IgD-negative memory B cell (primary cell): ENCODE measurements around the gene MSH5. TPM values are rescaled to one million over a fixed set of nuclear protein-coding genes. Genes with fewer than 3 reads are reported as not detected.

Source experiments
- H3K27ac Mint-ChIP-seq, 3 donors: one replicate each; pipeline ENCODE4 v1.8.0; 2020 to 2022; ENCODE audit warnings: mild to moderate bottlenecking in 3 of 3, mixed read lengths in 3 of 3, moderate library complexity in 1 of 3
- H3K27me3 Mint-ChIP-seq: one replicate; pipeline ENCODE4 v1.8.0; 2021; ENCODE audit warnings: mixed read lengths
- H3K36me3 Mint-ChIP-seq: one replicate; pipeline ENCODE4 v1.8.0; 2020; ENCODE audit warnings: mild to moderate bottlenecking, mixed read lengths
- H3K4me1 Mint-ChIP-seq, 3 donors: one replicate each; pipeline ENCODE4 v1.8.0; 2020 to 2022; ENCODE audit warnings: mixed read lengths in 3 of 3, mild to moderate bottlenecking in 1 of 3
- H3K4me3 Mint-ChIP-seq, 4 donors: one replicate each; pipeline ENCODE4 v1.8.0; 2020 to 2022; ENCODE audit warnings: mild to moderate bottlenecking in 4 of 4, mixed read lengths in 4 of 4, moderate library complexity in 3 of 4
- H3K9me3 Mint-ChIP-seq, 3 donors: one replicate each; pipeline ENCODE4 v1.8.0; 2020 to 2021; ENCODE audit warnings: mixed read lengths in 3 of 3, mild to moderate bottlenecking in 1 of 3
- polyA plus RNA-seq: library from polyadenylated mRNA; unstranded; fragments of 300-500 nt; fragmentation: Illumina TruSeq; gene quantifications from one replicate; pipeline ENCODE4 v1.2.3, GENCODE V29; 2021

Gene MSH5
- polyA plus RNA-seq, 1 donor from 2014 or later, result 4.2 TPM

DNA sequence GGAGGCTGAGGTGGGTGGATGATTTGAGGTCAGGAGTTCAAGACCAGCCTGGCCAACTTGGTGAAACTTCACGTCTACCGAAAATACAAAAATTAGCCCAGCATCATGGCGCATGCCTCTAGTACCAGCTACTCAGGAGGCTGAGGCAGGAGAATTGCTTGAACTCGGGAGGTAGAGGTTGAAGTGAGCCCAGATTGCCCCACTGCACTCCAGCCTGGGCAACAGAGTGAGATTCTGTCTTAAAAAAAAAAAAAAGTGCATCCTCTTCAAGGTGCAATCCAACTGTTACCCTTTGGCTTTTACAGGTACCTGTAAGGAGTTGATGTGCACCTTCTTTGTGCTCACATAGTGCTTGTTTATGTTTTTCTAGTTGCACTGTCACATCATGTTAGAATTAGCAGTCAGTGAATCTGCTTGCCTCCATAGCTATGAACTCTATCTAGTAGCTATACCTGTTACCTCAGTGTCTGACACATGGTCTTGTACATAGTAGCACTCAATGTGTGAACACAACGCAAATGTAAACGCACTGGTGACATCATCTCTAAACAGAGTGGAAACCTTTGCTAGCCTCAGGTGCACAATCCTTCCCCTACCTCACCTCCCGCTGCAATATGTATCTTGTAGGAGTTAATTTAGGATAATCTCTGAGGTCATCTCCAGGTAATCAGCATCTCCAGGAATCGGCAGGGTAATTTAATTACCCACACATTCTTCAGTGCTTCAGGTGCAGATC is 9.7 kb downstream of the MSH5 start:
- Mint-ChIP-seq H3K27me3 (no peaks in the 10 kb centered on the region), H3K27ac (no peak overlapping the region), H3K36me3 (peaks cover 2% of the 10 kb centered on the region), H3K9me3 (no peaks in the 10 kb centered on the region), H3K4me3 (no peak overlapping the region), H3K4me1 (no peaks in the 10 kb centered on the region)

GRCh38 chr6:31750411-31751022 is 10.7 kb downstream of the MSH5 start:
- no peaks in the 10 kb centered on the region for H3K4me1 Mint-ChIP-seq
- H3K27me3 Mint-ChIP-seq, result no peaks in the 10 kb centered on the region
- H3K36me3 Mint-ChIP-seq, result peaks cover 2% of the 10 kb centered on the region
- H3K27ac Mint-ChIP-seq, result no peak overlapping the region
- H3K9me3 Mint-ChIP-seq, result no peaks in the 10 kb centered on the region
- no peak overlapping the region for H3K4me3 Mint-ChIP-seq

DNA sequence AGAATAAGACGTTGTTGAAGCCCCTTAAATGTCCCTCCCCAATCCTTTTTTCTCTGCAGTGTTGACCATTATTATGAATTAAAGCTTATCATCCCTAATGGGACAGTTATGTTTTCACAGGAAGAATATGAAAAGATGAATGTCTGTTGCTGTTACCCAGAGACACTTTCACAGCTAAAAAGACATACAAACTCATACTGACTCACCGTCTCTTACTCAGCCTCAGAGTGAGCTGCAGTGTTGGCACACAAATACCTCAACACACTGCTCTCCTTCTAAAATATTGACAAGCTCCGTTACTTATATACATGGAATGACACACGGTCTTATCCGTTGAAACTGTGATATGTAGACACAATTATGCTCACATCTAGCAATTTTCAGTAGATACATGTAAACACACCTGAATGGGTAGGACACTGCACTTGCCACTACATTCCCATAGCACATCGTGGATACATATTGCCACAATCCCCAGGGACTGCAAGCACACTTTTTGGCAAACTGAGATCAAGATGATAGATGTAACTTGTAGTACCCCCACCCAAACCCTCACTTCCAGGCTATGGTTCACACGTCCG is 13.0 kb downstream of the MSH5 start:
- Mint-ChIP-seq H3K27me3 (no peaks in the 10 kb centered on the region), H3K4me1 (peaks cover 0 to under 1% (median 0%) of the 10 kb centered on the region in 3 donors), H3K36me3 (peaks cover 4% of the 10 kb centered on the region), H3K4me3 (no peak overlapping the region), H3K27ac (no peak overlapping the region), H3K9me3 (no peaks in the 10 kb centered on the region)

- no peak overlapping the region for H3K27ac Mint-ChIP-seq
- no peaks in the 10 kb centered on the region for H3K27me3 Mint-ChIP-seq
- no peak overlapping the region for H3K4me3 Mint-ChIP-seq
- H3K36me3 Mint-ChIP-seq, result peaks cover 15% of the 10 kb centered on the region
- peaks cover 0 to 1% (median 0%) of the 10 kb centered on the region in 3 donors for H3K4me1 Mint-ChIP-seq
- no peaks in the 10 kb centered on the region for H3K9me3 Mint-ChIP-seq
These were observed 18.5 kb downstream of the MSH5 start for GRCh38 chr6:31758281-31758680.

DNA sequence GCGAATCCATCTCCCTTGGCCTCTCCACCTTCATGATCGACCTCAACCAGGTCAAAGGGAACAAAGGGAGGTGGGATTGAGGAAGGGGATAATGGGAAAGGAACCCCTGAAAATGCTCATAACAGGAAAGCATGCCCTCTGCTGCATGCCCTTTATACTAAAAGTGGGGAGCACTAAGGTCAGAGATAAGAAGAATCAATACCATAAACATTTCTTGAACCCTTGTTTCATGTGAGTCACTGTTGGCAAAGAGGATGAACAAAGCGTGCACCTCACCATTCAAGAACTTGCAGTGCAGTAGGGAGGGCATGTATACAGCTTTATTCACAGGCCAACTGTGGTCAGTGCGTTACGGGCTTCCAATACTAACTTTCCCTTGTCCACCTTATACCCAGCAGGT is 21.0 kb downstream of the MSH5 start:
- Mint-ChIP-seq H3K27ac (no peak overlapping the region), H3K9me3 (no peaks in the 10 kb centered on the region), H3K27me3 (no peaks in the 10 kb centered on the region), H3K4me1 (peaks cover 0 to 1% (median 0%) of the 10 kb centered on the region in 3 donors), H3K4me3 (no peak overlapping the region), H3K36me3 (peaks cover 13% of the 10 kb centered on the region)

GRCh38 chr6:31761343-31761742 is 21.5 kb downstream of the MSH5 start:
- no peak overlapping the region for H3K4me3 Mint-ChIP-seq
- H3K9me3 Mint-ChIP-seq, result no peaks in the 10 kb centered on the region
- peaks cover 13% of the 10 kb centered on the region for H3K36me3 Mint-ChIP-seq
- peaks cover 0 to 1% (median 0%) of the 10 kb centered on the region in 3 donors for H3K4me1 Mint-ChIP-seq
- H3K27me3 Mint-ChIP-seq, result no peaks in the 10 kb centered on the region
- no peak overlapping the region for H3K27ac Mint-ChIP-seq

DNA sequence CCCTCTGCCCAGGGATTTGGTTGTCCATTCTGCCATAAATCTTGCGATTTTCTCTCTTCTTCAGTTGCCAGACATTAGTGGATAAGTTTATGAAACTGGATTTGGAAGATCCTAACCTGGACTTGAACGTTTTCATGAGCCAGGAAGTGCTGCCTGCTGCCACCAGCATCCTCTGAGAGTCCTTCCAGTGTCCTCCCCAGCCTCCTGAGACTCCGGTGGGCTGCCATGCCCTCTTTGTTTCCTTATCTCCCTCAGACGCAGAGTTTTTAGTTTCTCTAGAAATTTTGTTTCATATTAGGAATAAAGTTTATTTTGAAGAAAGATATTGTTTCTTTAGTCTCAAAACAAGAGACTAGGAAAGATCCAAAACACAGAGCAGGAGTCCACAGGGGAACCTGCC is 22.6 kb downstream of the MSH5 start, which contains the start of gene SAPCD1:
Gene SAPCD1, plus strand, starts transcription at position 301 of the 400 bp plus-strand sequence. CDS start 399 bp downstream, outside the sequence.
- peak within 1 kb of the TSS in 2 of 3 donors; percentile 35 to 46 for H3K27ac Mint-ChIP-seq
- H3K27me3 Mint-ChIP-seq, result no peaks in the 10 kb centered on the region
- no peak within 1 kb of the TSS for H3K4me3 Mint-ChIP-seq
- no peaks in the 10 kb centered on the region for H3K9me3 Mint-ChIP-seq
- peaks cover 13% of the 10 kb centered on the region for H3K36me3 Mint-ChIP-seq
- H3K4me1 Mint-ChIP-seq, result peaks cover 0 to 1% (median 0%) of the 10 kb centered on the region in 3 donors

DNA sequence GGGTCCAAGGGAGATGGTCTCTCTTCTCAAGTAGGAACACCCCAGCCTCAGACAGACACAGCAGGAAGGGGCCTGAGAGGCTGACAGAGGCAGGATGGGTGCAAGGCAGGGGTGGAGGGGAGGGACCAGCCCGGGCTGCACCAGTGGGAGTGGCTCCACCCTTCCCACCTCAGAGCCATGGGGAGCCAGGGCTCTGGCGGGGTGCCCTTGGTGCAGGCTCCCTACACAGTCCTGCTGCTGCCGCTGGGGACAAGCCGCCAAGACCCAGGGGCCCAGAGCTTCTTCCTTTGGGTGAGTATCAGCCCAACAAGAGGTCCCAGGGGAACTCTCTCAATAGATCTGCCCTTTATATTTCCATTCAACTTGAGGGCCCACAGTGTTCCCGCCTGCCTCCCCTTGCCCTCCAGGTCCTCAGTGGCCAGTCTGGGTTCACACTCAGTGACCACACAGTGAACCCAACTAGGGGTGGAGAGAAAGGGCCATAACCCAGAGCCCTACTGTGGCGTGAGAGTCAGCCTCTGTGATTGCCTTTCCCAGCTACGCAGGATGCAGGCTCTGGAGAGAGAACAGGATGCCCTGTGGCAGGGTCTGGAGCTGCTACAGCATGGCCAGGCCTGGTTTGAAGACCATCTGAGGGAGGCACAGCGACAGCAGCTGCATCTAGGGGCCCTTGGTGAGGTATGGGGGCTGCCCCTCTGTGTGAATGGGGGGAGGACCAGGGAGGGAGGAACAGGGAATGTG is 23.2 kb downstream of the MSH5 start:
- Mint-ChIP-seq H3K4me1 (no peaks in the 10 kb centered on the region), H3K9me3 (no peaks in the 10 kb centered on the region), H3K27me3 (no peaks in the 10 kb centered on the region), H3K4me3 (no peak overlapping the region), H3K27ac (no peak overlapping the region), H3K36me3 (peaks cover 9% of the 10 kb centered on the region)

DNA sequence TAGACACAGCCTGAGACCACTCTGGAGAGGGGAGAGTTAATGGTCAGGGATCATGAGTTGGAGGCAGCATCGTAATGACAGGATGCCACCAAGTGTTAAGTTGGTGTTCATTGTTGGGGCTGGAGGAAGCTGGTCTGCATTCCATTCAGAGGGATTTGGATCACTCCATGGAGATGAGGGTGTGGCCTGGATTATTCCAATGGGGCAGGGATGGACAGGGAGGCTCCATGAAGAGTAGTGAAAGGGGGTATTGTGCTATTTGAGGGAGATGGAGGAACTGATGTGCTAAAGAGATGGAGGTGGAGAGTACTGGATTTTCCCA is 23.8 kb downstream of the MSH5 start:
- Mint-ChIP-seq H3K27me3 (no peaks in the 10 kb centered on the region), H3K4me1 (no peaks in the 10 kb centered on the region), H3K27ac (no peak overlapping the region), H3K4me3 (no peak overlapping the region), H3K36me3 (peaks cover 7% of the 10 kb centered on the region), H3K9me3 (no peaks in the 10 kb centered on the region)

DNA sequence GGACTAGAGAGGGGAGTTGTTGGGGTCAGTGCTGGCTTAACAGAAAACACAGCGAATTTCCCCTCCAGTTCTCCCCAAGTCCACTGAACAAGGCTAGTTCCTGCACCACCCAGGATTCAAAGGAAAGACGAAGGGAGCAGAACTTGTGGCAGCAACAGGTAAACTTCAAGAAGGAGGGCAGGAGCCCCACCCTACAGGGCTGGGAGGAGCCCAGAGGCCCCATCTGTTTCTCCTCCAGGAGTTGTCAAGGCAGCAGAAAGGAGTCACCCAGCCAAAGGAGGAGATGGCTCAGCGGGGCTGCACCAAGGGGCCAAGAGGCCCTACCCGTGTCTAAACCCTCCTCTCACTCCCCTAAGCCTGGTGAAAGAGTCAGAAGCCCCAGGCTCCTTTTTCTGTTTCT is 24.4 kb downstream of the MSH5 start:
- H3K4me3 Mint-ChIP-seq, result no peak overlapping the region
- H3K27me3 Mint-ChIP-seq, result no peaks in the 10 kb centered on the region
- no peak overlapping the region for H3K27ac Mint-ChIP-seq

GRCh38 chr6:31765559-31765909 is 25.7 kb downstream of the MSH5 start:
- H3K9me3 Mint-ChIP-seq, result no peaks in the 10 kb centered on the region
- no peaks in the 10 kb centered on the region for H3K27me3 Mint-ChIP-seq
- H3K4me1 Mint-ChIP-seq, result peaks cover 0 to 5% (median 4%) of the 10 kb centered on the region in 3 donors

More for the DNA sequence above, 24.4 kb downstream of the MSH5 start:
- Mint-ChIP-seq H3K4me1 (no peaks in the 10 kb centered on the region), H3K9me3 (no peaks in the 10 kb centered on the region), H3K36me3 (peaks cover 7% of the 10 kb centered on the region)

DNA sequence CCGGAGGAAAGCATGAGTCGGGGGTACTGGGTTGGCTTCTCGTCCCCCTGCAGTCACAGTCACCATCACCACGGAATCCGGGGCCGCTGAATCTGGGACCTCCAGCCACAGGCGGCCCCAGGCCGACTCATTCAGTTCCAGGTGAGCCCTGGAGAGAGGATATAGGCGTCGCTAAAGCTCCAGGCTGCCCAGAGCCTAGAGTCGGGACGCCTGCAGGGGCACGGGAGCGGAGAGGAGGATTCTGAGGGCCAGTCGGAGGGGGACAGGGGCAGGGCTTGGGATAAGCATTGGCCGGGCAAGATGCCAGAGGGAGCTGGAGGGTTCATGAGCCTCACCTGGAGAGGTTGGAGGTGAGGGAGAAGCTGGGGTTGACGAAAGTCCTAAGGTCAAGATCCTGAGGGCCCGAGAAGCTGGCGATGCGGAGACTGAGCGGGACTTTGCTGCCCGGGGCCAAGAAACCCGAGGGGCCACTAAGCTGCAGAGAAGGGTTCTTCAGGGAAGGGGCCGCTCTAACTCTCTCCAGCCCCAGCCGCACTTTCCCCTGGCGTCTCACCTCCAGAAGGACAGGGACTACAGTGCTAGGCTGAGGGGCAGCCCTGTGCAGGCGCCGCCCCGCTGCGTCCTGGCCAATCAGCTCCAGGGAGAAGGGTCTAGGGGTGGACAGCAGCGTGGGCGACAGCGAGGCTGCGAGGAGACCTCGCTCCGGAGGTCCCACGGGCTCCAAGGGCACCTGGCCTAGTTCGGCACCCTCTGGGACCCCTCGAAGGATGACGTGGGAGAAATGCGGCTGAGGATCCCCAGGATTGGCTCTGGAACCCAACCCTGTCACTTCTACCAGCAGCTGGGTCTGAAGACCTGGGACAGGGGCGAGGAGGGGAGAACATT is 26.3 kb downstream of the MSH5 start:
- no peaks in the 10 kb centered on the region for H3K9me3 Mint-ChIP-seq
- H3K4me3 Mint-ChIP-seq, result peak overlapping the region in 1 of 4 donors; percentile 49
- no peaks in the 10 kb centered on the region for H3K36me3 Mint-ChIP-seq
- no peaks in the 10 kb centered on the region for H3K27me3 Mint-ChIP-seq
- no peak overlapping the region for H3K27ac Mint-ChIP-seq
- peaks cover 0 to 5% (median 4%) of the 10 kb centered on the region in 3 donors for H3K4me1 Mint-ChIP-seq

More at GRCh38 chr6:31765559-31765909, 25.7 kb downstream of the MSH5 start:
- H3K27ac Mint-ChIP-seq, result no peak overlapping the region
- no peak overlapping the region for H3K4me3 Mint-ChIP-seq
- no peaks in the 10 kb centered on the region for H3K36me3 Mint-ChIP-seq

DNA sequence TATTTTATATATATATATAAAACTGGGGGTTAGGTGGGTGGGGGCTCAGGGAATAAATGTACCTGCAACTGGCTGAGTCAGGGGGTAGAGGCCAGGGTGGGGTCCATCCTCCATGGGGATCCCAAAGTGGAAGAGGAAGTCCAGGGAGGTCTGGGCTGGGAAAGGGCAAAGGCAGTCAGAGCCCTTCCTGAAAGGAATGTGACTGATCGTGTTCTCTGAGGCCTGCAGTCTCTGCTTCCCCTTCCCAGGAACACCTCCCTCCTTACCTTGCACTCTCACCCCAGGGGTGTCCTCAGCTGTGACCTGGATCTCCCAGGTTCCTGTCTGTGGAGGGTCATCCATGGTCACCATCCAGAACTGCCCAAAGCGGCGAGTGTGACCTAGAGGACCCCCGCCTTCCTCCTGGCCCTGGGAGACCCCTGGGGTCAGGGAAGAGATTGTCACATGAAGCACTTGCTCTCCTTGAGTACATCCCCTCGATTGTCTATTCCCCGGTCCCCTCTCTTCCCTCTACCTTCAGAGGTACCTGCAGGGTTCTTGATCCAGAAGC is 27.4 kb downstream of the MSH5 start:
- no peak overlapping the region for H3K27ac Mint-ChIP-seq
- no peak overlapping the region for H3K4me3 Mint-ChIP-seq
- no peaks in the 10 kb centered on the region for H3K36me3 Mint-ChIP-seq
- H3K4me1 Mint-ChIP-seq, result peaks cover 0 to 6% (median 5%) of the 10 kb centered on the region in 3 donors
- no peaks in the 10 kb centered on the region for H3K27me3 Mint-ChIP-seq
- no peaks in the 10 kb centered on the region for H3K9me3 Mint-ChIP-seq
